ENCODE measurements around the gene SMIM15.

- TF ChIP-seq EZH2 (IDR thresholded peaks at IDR 0.05; ENCODE audit: borderline replicate concordance, low read length) (no peak), CTCF (IDR thresholded peaks at IDR 0.05; ENCODE audit: low read length) (no peak)
Measured at GRCh38 chr5:61177070-61177469, 14.8 kb upstream of the SMIM15 start.

Measured in OCI-LY1 (cell line).